SH-SY5Y (cell line): Measurements from ENCODE around the gene GSAP.

Experiments used
- GATA2 ChIP-seq: IDR thresholded peaks from 2 replicates; pipeline ENCODE4 v1.6.1; 2011; ENCODE audit warnings: mild to moderate bottlenecking, low read depth, low read length
- GATA3 ChIP-seq: IDR thresholded peaks from 2 replicates; pipeline ENCODE4 v1.6.1; 2011; ENCODE audit warnings: low read depth, mild to moderate bottlenecking, low read length, moderate library complexity

DNA sequence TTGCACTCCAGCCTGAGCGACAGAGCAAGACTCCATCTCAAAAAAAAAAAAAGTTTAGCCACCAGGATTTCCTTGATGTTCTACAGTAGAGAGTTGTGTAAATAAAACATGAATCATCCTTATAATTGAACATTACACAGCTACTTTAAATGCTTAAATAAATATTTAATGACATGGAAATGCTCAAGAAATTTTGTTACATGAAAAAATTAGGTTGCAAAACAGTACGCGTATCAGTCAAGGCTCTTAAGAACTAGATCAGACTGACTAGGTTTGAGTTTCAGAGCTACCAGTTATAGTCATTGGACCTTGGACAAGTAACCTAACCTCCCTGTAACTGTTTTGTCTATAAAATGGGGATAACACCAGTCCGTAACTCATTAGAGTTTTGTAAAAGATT, 38.7 kb upstream of the GSAP start:
- TF ChIP-seq GATA2: no peak
- TF ChIP-seq GATA3: no peak
